Bronchial epithelial cell (primary cell): ENCODE results near the gene CRTC2. TPM values are rescaled to one million over a fixed set of nuclear protein-coding genes. Genes with fewer than 3 reads are reported as not detected.

Experiments used
- DNase-seq: peaks from one replicate; pipeline ENCODE4 v3.0.0-alpha.2; 2010; ENCODE audit warnings: low read depth
- FAIRE-seq: peaks from 2 replicates; lab custom pipeline; 2011; peaks lifted over from hg19 to GRCh38; lab: Jason Lieb, UNC
- H3K27me3 ChIP-seq: 2 replicates; pipeline ENCODE4 v1.5.1; 2011; ENCODE audit warnings: low read length; ENCODE audit not compliant: control insufficient read depth, insufficient read depth
- H3K36me3 ChIP-seq: 2 replicates; pipeline ENCODE4 v1.5.1; 2011; ENCODE audit warnings: low read length; ENCODE audit not compliant: control insufficient read depth, insufficient read depth
- H3K4me3 ChIP-seq: 2 replicates; pipeline ENCODE4 v1.5.1; 2011; ENCODE audit warnings: mild to moderate bottlenecking, low read depth, low read length, control low read depth
- total RNA-seq: library from RNA; depleted of rRNA; stranded (reverse); fragments of >200 nt; gene quantifications from 2 replicates; pipeline ENCODE4 v1.2.1, GENCODE V29; 2014
- TF ChIP-seq, protein P1 (sequence below): IDR thresholded peaks from 2 replicates; pipeline ENCODE4 v1.5.1; 2011; ENCODE audit warnings: mild to moderate bottlenecking, moderate library complexity, low read length, control low read depth, inconsistent platforms; ENCODE audit not compliant: insufficient read depth, severe bottlenecking

The CRTC2 gene
- total RNA-seq, 1 donor from 2014 or later = 2.6 TPM

DNA sequence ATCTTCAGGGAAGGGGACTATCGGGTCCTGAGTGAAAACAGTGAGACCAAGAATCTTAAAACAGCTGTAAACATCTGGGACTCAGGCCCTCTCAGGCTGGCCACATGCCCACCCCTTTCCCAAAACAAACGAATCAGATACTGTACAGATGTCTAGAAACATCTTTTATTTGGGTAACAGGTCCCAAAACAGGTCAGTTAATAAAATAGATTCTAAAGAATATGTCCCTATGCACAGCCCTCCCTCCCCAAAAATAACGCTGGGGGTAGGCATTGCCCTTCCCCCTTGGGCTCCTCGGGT, 499 bp upstream of the CRTC2 start:
- TF ChIP-seq, protein P1, sequence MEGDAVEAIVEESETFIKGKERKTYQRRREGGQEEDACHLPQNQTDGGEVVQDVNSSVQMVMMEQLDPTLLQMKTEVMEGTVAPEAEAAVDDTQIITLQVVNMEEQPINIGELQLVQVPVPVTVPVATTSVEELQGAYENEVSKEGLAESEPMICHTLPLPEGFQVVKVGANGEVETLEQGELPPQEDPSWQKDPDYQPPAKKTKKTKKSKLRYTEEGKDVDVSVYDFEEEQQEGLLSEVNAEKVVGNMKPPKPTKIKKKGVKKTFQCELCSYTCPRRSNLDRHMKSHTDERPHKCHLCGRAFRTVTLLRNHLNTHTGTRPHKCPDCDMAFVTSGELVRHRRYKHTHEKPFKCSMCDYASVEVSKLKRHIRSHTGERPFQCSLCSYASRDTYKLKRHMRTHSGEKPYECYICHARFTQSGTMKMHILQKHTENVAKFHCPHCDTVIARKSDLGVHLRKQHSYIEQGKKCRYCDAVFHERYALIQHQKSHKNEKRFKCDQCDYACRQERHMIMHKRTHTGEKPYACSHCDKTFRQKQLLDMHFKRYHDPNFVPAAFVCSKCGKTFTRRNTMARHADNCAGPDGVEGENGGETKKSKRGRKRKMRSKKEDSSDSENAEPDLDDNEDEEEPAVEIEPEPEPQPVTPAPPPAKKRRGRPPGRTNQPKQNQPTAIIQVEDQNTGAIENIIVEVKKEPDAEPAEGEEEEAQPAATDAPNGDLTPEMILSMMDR = no peak
- no peaks in the 10 kb centered on the region for H3K27me3 ChIP-seq
- FAIRE-seq (no peak), DNase-seq (no peak)
- H3K4me3 ChIP-seq = no peak overlapping the region
- peaks cover 9% of the 10 kb centered on the region for H3K36me3 ChIP-seq

DNA sequence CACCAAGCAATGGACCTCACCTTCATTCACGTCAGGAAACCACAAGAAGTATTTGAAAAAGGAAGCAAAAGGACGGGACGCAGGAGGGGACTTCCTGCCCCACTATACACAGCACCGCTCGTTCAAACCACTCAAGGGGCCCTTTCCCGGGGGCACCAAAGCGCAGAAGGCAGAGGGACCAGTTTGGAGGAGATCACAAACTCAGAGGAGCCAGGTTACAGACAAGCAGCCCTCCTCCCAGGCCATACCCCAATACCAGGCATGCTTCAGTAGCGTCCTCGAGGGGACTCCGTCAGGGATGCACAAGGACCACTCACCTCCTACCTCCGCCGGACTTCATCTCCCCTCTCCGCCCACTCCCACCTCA, 685 bp downstream of the CRTC2 start:
- TF ChIP-seq, protein P1 = no peak
- Histone ChIP-seq H3K36me3 (peaks cover 14% of the 10 kb centered on the region), H3K4me3 (peak overlapping the region; percentile 87), H3K27me3 (no peaks in the 10 kb centered on the region)
- DNase-seq (peak; percentile 26), FAIRE-seq (no peak)

DNA sequence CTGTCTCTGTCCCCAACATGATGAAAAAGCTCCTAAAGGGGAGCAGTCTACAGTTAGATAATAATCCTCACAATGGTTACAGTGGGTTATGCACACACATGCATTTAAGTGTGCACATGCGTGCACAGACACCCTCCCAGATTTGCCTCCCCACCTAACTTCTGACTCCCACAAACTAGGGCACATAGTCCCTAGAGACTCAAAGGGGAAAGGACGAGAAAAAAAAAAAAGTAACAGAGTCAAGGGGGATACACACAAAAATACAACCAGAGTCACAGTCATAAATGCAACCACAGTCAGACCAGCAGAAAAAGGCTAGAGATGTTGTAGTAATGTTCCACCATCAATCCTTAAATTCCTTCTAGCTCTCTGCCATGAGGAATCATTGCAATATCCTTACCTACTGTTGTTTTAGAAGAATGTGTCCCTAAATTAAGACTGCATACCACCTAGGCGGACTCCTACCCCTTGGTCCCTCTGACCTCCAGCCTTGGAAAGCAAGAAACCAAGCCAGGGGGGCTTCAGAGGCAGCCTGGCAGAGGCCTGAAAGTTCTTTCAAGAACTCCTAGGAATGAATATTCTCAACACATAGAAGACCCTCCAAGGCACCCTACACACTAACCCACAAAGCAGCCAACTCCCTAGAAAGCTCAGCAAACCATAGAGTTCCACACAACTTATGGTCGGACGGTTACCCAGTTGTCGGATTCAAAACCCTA, 1.3 kb downstream of the CRTC2 start:
- Histone ChIP-seq H3K27me3 (no peaks in the 10 kb centered on the region), H3K36me3 (peaks cover 19% of the 10 kb centered on the region), H3K4me3 (peak overlapping the region; percentile 87)
- TF ChIP-seq, protein P1 = no peak
- FAIRE-seq (no peak), DNase-seq (no peak)

DNA sequence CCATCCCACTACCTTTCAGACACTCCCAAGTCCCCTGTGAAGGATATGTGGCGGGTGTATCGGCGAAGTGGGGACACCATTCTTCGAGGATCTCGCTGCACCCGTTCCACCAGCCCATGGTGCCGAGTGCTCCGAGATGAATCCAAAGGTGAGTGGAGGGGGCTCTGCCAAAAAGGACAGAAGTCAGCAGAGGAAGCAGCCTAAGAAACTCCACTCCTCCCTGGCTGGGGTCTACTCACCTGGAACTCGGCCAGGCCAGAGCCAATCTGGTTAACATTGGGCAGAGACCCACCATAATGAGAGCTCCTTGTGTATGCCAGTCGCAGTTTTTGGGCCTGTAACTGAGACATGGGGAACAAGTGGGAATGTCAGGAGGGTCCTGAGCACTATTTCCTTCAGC, 3.6 kb downstream of the CRTC2 start:
- Histone ChIP-seq H3K27me3 (no peaks in the 10 kb centered on the region), H3K36me3 (peaks cover 18% of the 10 kb centered on the region), H3K4me3 (no peak overlapping the region)
- FAIRE-seq (no peak), DNase-seq (no peak)
- TF ChIP-seq, protein P1 = no peak

DNA sequence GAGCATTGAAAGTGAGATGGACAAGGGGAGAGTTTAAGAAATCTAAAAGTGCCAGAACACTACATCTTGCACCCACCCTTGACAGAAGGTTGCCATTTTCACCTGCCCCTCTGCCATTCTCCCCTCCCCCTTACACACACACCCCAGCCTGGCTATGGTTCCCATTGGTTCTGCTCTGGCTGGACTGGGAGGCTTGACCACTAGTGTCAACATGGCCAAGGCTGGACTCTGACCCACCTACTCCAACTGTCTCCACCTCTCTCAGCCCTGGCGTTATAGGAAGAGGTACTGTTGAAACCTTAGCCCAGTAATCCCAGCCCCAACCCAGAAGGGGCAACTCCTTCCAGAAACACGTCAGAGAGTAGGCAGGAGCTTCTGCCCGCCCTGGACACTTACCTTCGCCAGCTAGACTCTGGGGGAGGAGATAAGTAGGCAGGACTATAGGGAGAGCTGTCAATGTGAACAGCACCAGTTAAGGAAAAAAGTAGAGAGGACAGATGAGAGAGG, 4.5 kb downstream of the CRTC2 start:
- FAIRE-seq = no peak
- H3K36me3 ChIP-seq = peaks cover 20% of the 10 kb centered on the region

More for the DNA sequence above, 4.5 kb downstream of the CRTC2 start:
- DNase-seq = no peak
- H3K4me3 ChIP-seq = no peak overlapping the region
- TF ChIP-seq, protein P1 = no peak
- H3K27me3 ChIP-seq = no peaks in the 10 kb centered on the region
